ENCODE measurements around the gene CHRNA9.

GRCh38 chr4:40337523-40337922 is 2.4 kb downstream of the CHRNA9 start:
- no peak for TF ChIP-seq CTCF (IDR thresholded peaks at IDR 0.05)
- TF ChIP-seq POLR2A (IDR thresholded peaks at IDR 0.05): no peak

Measured in right lobe of liver (tissue), 4 donors.